Epithelial cell of prostate (primary cell): ENCODE measurements around the gene NPAS3.
A peak's percentile ranks its signal among the peaks of the same experiment; 100 is the strongest.

Experiments used
- DNase-seq: peaks from one replicate; pipeline ENCODE4 v3.0.0-alpha.2; 2011; ENCODE audit warnings: low read depth, low spot score
- H3K27ac ChIP-seq: fragments of 450-650 bp; 2 replicates; pipeline ENCODE4 v1.5.1; 2017; ENCODE audit warnings: mild to moderate bottlenecking

Gene NPAS3

DNA sequence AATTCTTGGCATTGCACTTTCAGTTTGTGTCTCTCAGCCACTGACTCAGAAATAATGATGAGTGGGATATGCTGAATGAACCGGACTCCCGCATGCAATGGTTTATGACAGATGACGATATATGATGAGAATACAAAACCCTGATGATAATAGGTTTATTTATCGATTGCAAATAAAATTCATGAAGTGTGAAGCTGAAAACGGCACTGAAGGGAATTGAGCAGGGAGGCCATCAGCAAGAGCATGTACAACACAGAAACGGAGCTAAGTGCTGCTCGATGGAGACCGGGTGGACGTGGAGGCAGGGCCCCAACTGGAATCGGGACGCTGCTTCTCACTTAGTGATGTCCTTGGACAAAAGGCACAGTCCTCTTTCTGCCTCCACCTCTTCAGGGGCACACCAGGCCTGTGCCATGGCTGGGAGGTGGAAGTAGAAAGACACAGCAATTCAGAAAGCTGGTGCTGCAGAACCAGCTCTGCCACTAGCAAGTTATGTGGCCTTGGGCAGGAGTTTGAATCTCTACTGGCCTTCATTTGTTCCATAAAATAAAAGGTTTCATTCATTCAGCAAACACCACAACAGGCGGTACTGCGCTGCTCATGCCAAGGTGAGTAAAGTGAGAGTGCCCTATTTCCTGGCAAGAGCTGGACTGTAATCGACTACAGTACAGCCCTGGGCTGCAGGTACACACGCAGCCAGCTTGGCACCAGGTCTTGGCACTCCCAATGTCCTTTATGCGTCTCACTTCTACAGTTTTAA, 895.2 kb downstream of the NPAS3 start:
- no peak for DNase-seq
- H3K27ac ChIP-seq = no peak overlapping the region

DNA sequence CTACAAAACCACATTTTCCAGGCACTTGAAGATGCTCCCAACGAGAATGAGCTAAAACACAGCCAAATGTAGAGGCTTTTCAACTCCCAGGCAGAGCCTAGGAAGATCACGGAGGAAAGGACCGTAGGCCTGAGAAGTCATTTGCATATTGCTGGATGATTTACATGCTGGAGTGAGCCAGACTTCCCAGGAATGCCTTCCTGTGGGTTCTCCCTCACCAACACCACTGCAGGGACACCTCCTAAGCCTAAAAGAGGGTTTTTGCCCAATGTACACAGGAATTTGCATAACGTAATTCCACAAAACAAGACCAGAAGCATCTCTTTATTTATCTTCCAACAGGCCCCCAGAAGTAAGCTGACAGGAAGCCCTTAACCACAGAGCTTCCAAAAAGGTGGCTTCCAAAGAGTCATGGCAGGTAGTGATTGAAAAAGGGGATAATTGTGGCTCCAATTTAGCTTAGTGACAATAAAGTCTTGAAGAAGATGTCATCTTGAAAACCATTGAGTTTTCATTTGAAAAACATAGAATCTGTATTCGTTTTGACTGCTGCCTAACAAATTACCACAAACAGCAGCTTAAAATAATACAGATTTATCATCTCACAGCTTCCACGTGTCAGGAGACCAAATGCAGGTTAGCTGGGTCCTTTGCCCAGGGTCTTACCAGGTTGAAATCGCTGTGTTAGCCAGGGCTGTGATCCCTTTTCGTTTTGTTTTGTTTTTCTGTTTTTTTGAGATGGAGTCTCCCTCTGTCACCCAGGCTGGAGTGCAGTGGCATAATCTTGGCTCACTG, 896.0 kb downstream of the NPAS3 start:
- DNase-seq = no peak
- no peak overlapping the region for H3K27ac ChIP-seq

DNA sequence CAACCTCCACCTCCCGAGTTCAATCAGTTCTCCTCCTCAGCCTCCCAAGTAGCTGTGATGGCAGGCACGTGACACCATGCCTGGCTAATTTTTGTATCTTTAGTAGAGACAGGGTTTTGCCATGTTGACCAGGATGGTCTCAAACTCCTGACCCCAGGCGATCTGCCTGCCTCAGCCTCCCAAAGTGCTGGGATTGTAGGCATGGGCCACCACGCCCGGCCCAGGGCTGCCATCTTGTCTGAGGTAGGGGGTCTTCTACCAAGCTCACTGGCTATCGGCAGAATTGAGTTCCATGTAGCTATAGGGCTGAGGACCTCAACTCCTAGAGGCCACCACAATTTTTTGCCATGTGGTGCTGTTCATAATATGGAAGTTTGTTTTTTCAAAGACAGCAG, 896.6 kb downstream of the NPAS3 start:
- no peak overlapping the region for H3K27ac ChIP-seq
- no peak for DNase-seq

DNA sequence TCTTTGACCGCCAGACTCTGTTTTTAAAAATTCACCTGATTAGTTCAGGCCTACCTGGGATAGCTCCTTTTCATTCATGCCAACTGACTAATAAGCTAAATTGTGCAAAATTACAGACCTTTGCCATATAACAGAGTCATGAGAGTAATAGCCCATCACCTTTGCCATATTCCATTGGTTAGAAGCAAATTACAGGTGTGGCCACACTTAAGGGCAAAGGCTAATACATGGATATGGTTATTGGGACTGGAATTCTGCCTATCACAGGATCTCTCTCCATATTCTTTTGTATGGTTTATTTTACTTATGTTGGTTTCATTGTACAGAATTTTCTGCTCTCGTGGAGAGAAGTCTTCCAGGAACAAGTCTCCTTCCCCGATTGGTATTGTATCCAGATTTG, 897.0 kb downstream of the NPAS3 start:
- no peak for DNase-seq
- H3K27ac ChIP-seq = no peak overlapping the region

DNA sequence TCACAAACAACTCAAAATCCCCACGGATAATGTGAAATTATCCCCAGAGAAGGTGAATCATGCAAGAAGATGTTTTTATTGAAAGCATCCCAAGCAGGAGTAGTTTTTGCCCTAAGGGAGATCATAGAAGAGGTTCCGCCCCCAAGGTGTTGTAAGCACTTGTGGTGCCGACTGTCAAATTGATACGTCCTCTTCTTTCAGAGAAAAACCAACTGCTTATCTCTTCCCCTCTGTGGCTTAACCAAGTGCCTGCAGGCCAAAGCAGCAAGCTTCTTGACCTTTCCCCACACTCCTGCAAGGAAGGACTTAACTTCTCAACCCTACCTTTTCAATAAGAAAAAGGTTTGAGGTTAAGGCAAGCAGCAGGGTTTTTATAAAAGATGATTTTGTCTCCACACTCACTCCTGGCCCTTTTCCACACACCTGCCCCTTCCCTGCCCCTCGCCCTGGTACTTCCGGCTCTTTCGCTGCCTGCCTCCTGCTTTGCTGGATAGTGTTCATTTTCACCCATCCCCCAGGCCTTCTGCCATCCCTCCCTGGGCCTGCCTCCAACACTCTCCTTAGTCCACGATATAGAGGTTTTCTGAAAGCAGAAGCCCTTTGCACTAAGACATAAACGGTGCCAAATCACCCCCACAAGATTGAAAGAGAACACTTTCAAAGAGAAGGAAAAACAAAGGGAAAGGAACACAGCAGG, 897.7 kb downstream of the NPAS3 start:
- no peak overlapping the region for H3K27ac ChIP-seq
- no peak for DNase-seq

DNA sequence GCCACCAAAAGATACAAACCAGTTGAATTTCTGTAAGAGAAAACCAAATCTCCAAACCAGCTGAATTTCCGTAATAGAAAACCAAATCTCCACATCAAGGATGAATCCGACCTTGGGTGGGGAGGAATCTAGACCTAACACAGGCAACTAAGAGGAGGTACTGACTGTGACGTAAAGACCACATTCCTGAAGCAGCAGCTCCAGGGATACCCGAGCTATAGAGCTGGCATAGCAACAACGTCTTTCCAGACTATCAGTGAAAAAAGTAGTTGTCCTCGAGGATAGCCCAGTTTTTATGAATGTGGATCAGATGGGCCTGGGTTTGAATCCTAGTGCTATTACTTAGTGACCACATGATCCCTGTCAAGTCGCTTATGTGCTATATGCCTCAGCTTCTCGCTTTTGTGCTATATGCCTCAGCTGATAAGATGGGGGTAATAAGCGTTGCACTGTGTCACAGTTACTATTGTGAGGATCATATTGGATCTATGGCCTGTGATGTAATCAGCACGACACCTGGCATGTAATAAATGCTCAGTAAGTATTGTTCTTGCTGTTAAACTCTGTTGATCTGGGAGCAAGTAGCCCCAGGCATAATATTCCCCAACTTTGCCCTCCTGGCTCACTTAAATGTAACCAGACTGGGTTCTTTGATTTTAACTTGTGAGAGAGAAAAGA, 898.4 kb downstream of the NPAS3 start:
- no peak overlapping the region for H3K27ac ChIP-seq
- no peak for DNase-seq

DNA sequence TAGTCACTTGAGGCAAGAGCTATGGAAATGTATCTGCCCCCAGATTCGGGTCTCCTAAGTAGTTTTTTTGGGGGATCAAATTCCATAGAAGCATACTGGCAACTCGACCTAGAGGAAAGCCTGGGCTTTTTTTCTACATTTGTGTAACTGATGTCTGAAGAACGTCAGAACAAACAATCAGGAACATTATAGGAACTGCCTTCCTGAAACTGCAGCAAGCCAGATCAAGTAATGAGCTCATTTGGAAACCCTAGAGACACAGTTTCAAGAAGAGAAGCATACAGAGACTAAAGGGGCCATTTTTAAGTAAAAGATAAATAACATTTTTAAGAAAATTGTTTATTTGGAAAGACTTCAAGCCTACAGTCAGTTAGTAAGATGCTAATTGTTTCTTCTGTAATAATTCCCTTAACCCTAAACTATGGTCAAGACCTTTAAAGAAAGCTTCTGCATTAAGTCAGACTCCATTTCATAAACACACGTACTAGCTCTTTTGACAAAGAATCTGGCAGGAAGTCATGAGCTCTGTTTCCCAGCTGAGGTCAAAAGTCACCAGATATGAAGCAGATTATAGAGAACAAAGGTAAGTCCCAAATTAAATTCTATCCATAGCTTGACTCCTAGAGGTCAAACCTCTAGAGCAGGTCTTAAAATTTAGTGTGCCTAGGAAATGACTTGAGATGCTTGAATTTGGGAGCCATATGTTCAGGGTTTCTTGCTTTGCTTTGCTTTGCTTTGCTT, 899.4 kb downstream of the NPAS3 start:
- no peak for DNase-seq

DNA sequence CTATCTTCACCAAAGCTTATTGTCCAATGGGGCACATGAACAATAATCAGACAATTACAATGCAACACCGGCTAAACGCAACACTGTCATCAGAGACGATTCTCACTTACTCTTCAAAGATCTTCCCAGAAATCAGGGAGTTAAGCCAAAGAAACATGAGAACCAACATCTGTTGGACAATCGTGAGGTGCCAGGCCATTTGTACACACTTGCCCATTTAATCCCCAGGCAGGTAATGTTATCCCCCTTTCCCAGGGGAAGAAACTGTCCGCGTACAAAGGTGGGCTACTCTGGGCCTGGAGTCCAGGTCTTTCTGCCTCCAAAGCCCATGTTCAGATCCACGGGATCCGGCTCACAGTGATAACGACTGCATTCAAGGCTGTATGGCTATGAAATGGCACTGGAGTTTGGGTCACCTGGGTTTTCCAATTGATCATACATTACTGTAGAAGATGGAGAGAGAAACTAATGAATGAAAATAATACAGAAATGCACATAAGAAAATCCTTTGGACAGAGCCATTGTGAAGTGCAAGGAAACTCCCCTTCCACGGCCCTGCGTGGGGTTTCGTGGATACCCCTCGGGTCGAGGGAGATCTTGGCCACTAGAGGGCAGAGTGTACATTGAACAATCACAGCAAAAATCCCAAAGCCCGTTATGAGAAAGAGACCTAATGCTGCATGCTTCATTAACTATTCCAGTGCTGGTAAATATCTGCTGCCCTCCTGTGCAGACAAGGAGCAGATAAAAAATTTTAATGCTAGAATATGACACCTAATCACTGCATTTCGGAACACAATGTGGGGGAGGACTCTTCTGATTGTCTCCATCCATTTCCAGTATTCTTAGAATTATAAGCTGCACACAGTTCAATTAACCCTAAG, 900.8 kb downstream of the NPAS3 start:
- no peak for DNase-seq
- no peak overlapping the region for H3K27ac ChIP-seq

More for the DNA sequence above, 899.4 kb downstream of the NPAS3 start:
- no peak overlapping the region for H3K27ac ChIP-seq

DNA sequence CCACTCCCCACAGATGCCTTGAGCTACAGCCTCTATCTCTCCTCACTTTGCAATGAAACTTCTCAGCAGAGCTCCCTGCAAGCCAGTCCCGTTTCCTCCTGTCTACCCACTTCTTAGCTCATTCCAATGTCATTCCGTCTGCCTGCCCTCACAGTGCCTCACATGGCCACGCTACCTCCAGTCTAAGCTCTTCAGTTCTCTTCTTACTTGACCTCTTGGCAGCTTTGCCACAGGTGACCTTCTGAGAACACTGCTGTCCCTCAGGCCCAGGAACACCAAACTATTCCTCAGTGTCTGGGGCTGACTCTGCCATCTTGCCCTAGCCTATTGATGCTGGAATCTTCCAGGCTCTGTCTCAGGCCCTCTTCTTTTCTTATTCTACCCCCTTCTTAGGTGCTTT, 902.1 kb downstream of the NPAS3 start:
- H3K27ac ChIP-seq = no peak overlapping the region
- no peak for DNase-seq

DNA sequence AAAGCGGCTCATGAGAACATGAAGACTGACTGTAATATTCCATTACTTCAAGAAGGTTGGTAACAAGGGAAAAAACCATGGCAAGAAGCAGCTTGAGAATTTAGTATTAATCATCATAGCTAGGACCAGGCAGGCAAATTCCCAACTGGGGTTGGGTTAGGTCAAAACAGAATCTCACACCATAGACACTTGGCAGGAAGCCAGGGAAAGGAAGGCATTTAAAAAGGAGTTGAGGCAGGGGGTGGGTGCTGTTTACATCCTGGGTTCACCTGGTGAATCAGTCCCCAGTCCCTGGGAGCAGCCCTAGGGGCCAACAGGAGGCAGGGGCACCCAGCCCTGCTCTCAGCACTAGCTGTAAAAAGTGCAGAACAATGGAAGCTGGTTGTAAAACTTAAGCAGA, 903.6 kb downstream of the NPAS3 start:
- no peak overlapping the region for H3K27ac ChIP-seq
- DNase-seq = peak; percentile 72

DNA sequence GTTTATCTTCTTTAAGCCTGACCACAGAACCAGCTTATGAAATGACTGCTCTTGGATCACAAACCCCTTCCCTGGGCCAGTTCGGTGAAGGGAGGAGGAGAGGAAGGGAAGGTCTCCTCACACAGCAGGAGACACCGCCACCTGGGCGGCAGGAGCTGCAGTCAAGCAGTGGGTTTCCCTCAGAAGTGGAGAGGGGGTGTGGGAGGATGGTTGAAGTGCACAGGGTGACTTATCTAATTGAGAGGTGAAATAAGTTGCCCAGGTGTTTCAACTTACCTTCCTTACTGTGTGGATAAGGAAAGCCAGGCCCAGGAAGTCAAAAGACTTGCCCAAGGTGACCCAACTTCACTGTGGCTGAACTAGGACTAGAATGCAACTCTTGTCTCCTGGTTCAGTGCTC, 905.4 kb downstream of the NPAS3 start:
- H3K27ac ChIP-seq = no peak overlapping the region
- no peak for DNase-seq

DNA sequence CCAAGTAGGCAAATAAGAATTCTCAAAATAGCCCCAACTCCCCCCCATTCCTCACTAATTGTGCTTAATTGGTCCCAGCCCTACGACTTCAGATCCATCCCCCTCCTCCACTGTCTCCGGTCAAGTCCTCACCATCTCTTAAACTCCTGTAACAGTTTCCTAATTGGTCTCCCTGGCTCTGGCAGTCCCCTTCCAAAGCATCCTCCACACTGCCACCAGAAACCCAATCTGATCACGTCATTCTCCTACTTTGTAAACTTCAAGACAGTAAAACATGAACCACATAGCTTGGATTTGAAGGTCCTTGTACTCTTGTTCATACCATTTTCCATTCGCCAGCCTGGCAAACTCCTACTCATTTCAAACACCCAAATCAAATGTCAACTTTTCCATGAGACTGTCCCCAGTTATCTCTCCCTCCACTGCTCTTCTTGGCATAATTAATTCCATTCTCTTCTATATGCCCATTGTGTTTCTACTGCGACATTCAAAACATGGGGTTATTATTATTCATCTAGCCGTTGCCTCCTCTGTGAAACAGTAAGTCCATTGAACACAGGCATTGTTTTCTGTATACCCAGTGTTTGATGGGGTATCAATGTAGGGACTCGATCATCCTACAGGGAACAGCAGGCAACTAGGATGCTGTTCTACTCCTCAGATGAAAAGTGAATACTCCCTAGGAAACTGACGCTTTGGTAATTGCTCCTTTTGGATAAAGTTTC, 907.6 kb downstream of the NPAS3 start:
- H3K27ac ChIP-seq = no peak overlapping the region
- no peak for DNase-seq

DNA sequence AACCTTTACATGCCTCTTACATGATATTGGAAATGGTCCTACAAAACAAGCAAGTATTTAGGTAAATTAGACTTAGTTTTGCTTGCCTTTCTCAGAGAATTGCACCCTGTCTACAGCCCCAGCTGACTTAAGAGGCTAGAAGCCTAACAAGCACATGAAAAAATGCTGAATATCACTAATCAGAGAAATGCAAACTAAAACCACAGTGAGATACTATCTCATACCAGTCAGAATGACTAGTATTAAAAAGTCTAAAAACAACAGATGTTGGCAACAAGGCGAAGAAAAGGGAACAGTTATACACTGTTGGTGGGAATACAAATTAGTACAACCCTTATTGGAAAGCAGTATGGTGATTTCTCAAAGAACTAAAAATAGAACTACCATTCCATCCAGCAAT, 908.4 kb downstream of the NPAS3 start:
- no peak for DNase-seq
- H3K27ac ChIP-seq = no peak overlapping the region

DNA sequence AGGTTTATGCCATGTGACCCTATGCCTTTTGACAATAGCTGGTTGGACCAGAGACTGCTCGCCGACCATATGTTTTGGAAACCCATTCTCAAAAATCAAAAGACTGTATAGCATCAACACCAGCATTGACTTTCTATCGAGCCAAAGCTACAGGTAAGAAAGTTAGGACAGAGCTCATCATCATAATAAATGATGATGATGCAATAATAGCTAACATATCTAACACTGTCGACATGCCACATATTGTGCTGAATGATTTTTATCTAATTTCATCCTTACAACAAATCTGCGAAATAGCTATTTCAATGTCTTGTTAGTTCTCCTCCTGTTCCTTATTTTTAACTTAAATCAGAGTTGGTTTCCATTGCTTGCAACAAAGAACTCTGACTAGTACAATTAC, 909.3 kb downstream of the NPAS3 start:
- H3K27ac ChIP-seq = no peak overlapping the region

DNA sequence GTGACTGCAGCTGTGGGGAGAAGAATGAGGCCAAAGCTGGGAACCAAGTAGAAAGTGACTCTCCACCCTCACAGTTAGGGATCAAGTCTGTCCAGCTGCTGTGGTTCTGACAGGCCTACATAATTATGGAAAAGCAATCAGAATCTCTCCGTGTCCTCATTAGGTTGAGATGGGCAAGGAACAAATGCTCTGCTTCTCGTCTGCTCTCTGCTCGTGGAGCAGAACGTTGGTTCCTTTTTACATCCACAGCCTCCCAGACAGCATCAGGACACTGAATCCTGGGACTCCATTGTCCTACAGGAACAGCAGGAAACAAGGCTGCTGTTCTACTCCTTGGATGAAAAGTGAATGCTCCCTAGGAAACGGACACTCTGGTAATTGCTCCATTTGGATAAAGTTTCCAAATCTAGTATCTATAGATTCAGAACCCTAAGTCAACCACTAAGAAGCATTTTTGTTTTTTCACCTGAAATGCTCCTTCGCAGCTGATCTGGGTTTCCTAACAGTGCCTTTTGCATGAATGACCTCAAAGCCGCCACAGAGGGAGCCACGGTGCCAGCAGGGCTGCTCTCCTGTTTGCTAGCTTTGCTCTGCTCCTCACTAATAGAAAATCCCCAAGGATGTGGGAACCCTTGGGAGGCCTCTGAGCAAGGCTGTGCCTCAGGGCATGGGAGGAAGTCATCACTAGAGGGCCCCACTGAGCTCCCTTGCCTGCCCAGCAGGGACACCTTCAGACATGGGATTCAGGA, 910.2 kb downstream of the NPAS3 start:
- DNase-seq = no peak

More for the DNA sequence above, 909.3 kb downstream of the NPAS3 start:
- DNase-seq = no peak

DNA sequence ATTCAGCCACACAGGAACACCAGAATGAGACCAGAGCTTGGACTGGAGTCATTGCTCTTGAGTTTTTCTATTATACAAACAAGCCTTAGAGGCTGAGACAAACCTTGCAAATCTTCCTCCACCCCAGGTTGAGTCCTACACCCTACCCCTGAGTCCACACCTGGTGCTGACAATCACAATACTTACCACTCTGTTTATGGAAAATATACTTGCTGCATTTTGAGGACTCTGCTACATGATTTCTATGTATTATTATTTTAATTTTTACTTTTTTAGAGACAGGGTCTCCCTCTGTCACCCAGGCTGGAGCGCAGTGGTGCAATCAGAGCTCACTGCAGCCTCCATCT, 910.7 kb downstream of the NPAS3 start:
- DNase-seq = no peak
- no peak overlapping the region for H3K27ac ChIP-seq

More for the DNA sequence above, 910.2 kb downstream of the NPAS3 start:
- no peak overlapping the region for H3K27ac ChIP-seq

DNA sequence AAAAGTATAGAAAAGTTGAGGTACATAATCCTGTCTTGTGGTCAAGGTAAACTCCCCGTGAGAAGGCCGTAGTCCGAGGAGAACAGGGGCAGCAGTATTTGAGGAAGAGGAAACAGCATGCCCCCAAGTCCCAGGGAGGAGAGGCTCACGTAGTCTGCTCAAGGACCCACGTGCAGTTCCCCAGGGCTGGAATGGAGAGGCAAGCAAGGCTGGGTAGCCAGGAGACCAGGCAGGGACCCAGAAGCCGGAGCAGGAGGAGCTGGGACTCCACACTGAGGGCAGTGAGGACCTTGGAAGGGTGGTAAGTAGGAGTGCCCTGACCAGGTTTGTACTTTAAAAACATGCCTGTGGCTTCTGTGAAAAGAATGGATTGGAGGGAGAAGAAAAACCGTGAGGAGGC, 912.1 kb downstream of the NPAS3 start:
- no peak for DNase-seq

DNA sequence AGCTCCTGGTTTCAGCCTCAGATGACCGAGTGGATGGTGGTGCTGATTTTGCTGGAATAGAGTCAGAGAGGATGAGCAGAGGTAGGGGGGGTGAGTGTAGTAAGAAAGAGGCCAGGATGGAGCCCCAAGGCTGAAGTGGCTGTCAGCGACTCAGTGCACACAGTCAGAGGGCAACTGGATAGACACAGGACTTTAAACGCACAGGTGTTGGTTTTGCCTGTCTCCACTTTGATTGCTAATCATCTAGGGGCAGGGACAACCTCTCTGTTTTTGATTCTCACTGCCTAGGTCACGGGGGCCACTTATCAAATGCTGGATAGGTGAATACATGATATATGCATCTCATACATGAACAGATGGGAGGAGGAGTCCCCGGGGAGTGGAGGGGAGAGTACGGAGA, 912.7 kb downstream of the NPAS3 start:
- no peak for DNase-seq
- no peak overlapping the region for H3K27ac ChIP-seq

More for the DNA sequence above, 912.1 kb downstream of the NPAS3 start:
- H3K27ac ChIP-seq = no peak overlapping the region
